Glomerular visceral epithelial cell (primary cell): Measurements from ENCODE around the gene BIK.
"Not testable (repeated sequence)": the region's sequence is repeated elsewhere in the genome, so short reads cannot be mapped to it uniquely, and the experiment has no call there.

Source experiments
- DNase-seq: peaks from one replicate; pipeline ENCODE4 v3.0.0-alpha.2; 2016; ENCODE audit errors: extremely low spot score

The BIK gene

GRCh38 chr22:43104950-43105349, 5.6 kb upstream of the BIK start:
- not testable (repeated sequence) for DNase-seq

DNA sequence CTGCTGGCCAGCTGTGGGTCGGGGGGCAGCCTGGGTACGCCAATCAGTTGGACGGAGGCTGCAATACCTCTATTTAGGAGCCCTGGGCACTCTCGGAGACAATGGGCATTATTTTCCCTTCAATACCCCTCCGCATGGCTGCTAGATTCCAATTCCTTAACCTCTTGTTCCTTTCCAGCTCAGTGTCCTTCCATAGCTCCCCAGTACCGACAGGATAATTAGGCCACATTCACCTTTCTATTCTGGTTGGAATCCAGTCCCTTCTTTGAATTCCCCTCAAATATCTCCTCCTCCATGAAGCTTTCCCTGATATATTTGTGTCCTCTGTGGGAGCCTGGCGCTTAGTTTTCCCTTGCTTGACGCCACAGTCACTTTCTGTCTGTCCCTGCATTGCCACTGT, 4.2 kb upstream of the BIK start:
- DNase-seq = no peak

GRCh38 chr22:43109511-43109910, 1.0 kb upstream of the BIK start:
- no peak for DNase-seq

DNA sequence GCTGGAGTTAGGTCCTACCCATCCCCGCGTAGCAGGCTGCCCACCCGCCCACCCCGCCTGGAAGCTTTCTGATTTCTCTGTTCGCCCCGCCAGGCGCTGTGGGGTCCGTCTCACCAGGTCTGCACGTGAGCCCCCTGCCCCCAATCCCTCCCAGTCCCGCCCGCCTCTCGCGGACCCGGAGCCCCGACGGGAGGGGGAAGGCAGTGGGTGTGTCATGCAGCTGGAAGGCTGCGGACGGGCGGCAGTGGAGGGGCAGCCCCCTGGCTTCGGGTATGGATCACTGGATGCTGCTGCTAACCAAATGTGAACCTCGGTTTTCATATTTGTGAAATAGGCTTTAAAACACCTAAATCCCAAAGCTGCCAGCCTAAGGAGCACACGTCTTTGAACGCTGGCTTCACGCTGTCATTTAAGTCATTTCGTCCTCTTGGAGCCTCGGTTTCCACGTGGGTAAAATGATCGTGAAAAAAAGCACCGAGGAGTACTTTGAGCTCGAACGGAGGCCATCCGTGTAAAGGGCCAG, 568 bp upstream of the BIK start:
- no peak for DNase-seq

DNA sequence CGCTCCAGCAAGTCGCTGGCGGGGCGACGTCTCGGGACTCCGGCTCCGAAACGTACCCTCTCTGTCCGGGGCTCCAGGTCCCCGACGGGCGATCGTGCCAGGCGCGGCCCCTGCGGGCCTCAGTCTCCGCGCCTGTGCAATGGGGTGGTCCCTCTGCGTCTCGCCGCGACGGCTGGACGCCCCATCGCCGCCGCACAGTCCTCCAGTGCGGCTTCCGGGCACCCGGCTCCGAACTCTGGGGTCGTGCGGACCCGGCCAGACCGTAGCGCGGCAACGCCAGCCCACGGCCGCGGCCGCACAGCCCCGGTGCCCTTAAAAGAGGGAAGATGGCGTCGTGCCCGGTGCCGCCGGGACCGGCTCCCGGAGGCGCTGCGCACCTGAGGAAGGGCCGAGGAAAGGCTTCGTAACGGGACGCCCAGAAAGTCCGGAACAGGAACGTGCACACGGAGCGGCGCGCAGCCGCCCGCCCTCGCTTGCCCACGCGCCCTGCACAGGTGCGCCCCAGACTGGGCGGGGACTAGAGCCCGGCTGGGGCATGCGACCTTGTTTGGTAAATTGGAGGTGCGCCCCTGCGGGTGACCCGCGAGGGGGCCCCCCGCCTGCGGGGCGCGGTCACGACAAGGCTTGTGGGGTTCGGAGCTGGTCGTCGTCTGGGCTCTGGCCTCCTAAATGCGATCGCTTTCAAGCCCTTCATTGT, 525 bp downstream of the BIK start:
- no peak for DNase-seq

DNA sequence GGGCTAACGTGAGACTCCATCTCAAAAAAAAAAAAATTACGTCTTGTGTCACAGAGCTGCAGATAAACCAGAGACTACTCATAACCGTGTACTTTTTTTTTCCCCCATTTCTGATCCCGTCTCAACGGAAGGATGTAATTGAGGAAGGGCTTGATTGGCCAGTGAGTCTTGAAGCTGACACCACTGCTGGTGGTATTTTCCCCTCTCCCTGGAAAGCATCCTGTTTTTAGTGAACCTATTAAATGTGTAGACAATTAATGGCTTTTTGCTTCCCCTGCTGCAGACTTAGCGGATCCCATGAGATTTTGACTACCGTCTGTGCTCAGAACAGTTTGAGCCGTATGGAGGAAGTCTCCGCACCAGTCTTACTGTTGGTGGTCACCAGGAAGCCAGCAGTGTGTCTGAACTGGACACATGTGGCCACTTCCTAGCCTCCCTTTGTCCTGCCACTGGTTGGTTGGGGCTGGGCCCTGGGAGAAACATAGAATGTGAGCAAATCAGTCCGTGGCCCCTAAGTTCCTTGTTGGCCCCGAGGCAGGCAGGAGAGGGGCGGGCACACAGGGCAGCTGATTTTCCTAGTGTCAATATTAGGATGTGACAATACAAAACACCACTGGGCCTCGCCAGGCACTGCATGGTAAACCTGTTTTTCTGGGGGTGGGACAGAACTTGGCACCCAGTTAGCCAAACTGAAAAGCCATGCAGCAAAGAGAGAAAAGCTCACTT, 3.1 kb downstream of the BIK start:
- DNase-seq = no peak

DNA sequence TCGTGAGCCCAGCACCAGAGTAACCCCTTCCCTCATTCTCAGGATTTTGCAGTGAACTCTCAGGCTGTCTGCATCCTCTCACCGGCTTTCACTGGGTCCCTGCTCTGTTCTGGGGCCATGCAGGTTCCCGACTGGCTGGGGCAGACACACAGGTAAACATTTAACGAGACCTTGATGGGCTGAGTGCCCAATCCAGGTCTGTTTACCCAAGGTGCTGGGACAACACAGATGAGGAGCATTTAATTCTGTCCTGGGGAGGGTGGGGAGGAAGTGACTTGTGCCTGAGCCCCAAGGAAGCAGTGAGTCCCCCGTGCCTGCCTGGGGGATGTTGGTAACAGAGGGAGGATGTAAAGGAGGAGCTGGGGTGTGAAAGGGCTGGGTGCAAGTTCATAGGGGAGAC, 4.4 kb downstream of the BIK start:
- no peak for DNase-seq

DNA sequence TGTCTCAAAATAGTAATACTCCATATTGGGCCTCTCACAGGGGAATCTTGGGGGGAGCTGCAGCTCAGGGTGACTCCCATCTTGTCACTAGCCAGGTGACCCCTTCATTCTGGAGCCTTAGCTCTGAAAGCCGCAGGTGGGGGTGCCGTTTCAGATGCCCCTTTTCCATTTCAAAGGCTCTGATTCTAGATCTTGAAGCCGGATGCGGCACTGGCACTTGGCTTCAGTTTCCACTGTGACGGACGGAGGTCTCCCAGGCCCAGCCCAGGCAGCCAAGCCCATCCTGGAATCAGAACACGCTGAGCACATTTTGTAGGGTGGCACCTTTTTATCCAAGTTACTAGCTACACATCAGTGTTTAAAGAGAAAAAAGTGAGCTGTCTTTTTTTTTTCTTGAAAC, 6.4 kb downstream of the BIK start:
- DNase-seq = no peak

DNA sequence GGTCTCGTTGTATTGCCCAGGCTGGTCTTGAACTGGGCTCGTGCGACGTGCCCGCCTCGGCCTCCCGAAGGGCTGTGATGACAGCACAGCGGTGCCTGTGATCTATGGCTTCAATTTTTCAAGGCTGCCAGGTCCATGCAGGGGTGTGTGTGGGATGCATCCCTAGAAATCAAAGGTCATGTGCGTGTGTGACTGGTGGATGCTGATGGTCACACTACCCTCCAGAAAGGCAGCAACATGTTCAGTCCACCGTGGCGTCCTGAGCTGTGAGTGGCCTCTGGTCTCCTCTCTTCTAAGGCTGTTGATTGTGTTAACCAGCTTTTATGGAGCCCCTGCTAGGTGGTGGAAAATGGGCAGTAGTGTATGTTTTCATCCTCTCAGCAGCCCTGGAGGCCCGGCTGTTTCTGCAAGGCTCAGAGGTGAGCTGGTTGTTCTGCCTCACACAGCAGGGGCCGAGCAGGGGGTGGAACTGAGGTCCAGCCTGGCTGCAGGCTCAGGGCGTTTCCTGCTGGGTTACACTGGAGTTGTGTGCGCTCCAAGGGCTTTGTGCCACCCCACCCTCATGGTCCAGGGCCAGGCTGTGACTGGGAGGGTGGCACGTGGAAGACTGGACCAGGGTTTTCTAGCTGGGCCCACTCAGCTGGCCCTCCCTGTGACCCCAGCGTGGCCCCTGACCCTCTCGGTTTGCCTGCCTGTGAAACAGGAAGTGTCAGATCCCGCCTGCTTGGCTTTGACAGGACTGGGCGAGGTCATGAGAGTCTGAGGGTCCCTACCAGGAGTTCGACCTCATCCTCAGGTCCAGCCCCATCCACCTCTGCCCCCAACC, 7.7 kb downstream of the BIK start:
- no peak for DNase-seq

DNA sequence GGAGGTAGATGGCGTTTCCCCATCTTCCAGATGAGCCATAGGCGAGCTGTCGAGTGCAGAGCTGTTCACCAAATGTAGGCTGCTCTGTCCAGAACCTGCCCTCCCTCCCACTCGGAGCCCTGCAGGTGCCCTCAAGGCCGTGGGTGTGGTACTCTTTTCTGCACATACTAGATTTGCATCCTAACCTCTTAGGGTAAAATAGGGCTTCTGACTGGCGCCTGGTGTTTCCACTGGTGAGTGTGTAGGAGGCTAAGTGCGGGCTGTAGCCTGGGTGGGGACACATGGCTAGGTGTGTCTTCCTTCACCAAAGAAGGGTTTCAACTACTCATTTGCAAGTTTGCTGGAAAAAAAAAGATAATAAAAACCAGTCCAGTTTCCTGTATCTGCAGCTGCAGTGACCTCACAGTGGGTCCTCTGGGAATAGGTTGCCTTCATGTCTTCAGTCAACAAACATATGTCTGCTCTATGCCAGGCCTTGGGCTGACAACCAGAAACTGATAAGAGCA, 8.5 kb downstream of the BIK start:
- DNase-seq = no peak

DNA sequence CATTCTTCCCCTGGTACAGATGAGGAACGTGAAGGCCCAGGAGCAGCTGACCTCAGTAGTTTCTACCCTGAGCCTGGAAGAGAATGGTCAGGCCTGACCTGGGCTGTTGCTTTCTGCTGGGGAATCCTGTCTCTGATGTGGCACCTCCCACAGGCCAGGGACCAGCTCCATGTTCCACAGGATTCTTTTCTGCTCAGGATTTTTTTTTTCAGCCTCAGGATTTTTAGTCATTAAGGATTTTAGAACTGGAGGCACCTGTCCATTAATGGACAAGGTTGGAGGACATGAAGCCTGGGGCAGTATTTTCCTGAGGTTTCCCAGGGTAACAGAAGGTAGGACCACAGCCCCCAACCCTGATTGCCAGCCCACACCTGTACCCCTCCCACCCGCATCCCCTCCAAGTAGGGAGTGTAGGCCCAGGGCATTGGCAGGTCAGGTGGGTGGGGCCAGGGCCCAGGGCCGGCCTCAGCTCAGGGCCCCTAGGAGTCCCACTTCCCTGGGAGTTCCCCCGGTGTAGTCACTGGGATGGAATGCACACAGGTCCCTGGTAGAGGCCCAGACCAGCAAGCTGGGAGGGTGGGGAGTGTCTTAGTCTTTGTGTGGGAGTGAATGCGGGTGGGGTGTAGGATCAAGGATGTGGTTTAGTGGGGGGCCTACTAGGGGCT, 16.1 kb downstream of the BIK start:
- peak; percentile 87 for DNase-seq

DNA sequence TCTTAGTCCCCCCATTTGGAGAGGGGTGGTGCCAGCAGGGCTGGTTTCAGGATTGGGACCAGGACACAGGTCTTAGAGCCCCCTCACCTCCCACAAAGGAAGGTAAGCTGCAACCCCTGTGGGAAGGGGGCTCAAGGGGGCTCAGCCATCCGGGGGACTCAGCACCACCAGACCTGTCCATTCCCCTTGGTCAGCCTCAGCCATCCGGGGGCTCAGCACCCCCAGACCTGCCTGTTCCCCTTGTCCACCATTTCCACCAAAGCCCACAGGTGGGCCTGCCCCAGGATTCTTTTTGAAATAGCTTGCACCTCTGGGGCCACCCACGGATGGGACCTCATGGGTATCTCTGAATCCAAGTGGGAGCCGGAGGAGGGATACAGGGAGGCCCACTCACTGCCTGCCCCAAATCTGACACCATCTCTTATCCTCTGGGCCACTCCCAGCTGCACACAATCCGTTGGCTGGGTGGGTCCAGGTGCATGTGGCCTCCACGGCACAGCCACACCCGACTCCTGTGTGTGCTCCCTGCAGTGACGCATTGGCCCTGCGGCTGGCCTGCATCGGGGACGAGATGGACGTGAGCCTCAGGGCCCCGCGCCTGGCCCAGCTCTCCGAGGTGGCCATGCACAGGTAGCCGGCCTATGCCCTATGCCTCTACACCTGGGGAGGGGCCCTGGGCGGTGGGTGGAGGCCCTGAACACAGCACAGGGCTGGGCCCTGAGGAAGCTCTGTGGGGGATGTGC, 16.8 kb downstream of the BIK start:
- no peak for DNase-seq

GRCh38 chr22:43128116-43128515, 17.6 kb downstream of the BIK start:
- no peak for DNase-seq

DNA sequence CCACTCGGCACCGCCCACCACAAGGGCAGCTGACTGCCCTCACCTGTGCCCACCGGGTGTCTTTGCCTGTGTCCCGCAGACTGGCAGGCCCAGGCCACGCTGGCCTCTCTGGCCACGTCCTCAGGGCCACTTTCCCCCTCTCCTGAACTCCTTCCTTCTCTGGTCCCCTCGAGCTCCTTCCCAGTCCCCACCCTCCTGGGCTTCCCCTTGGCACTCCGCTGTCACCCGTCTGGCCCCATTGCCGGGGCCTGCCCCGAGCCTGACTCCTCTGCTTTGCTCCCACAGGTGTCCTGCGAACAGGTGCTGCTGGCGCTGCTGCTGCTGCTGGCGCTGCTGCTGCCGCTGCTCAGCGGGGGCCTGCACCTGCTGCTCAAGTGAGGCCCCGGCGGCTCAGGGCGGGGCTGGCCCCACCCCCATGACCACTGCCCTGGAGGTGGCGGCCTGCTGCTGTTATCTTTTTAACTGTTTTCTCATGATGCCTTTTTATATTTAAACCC, 18.4 kb downstream of the BIK start:
- DNase-seq = no peak

- no peak for DNase-seq
These were observed 19.2 kb downstream of the BIK start for GRCh38 chr22:43129426-43130425.

DNA sequence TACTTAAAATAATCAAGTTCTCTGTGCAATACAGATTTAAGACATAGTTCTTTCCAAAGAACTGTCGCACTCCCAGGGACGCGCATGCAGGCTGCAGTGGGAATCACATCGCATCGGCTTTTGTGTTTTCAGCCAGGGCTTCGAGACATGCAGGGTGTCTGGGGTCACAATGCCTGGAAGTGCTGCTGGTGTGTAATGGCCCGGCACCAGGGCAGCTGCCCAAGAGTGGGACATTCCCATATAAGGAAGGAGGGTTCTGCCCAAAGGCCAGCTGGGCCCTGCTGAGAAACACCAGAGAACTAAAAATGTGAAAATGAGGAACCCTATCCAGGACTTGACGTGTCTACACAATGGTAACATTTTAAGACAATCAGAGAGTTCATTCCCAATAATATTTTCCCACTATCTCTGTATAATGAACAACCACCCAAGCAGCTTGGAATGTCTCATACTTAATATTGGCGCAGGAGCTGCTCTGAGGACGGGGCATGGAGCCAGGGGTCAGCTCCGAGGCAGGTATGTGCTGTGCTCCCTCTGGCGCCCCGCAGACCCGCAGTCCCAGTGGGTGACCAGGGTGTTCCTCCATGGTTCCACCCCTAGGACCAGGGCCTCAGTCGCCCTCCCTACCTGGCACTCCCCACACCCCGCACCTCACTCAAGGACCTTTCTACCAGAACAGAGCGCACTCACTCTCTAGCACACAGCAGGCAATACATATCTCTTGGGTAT, 21.4 kb downstream of the BIK start:
- no peak for DNase-seq

DNA sequence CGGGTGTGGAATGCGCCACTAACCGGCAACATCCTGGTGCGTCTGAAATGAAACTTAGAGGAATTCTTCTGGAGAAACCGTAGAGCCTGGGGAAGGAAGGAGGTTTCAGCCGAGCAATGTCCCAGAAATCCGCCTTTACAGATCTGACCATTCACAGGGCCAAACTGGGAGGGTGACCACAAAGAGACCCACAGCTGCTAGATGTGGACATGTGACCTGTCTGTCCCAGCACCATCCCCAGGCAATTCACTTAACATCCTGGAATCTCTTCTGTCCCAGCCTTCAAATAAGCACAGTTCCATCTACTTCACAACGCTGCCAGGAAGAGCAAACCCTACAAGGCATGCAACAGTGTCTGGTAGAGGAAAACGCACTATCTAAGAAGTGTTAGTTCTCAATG, 22.9 kb downstream of the BIK start:
- DNase-seq = no peak

DNA sequence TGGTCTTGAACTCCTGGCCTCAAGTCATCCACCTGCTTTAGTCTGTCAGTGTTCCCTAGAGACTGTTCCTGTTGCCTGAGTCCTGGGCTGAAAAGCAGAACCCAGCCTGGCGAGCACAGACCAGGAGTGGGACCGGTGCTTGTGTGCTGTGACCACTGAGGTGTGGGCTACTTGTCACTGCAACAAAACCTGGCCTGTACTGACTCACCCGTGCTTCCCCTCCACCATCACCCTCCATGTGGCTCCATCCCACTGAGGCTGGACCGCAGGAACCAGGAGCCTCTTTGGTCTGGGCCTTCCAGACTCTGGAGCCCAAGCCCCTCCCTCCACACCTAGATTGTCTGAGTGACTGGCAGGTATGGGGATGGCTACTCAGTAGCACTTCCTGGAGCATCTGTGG, 24.0 kb downstream of the BIK start:
- DNase-seq = no peak

DNA sequence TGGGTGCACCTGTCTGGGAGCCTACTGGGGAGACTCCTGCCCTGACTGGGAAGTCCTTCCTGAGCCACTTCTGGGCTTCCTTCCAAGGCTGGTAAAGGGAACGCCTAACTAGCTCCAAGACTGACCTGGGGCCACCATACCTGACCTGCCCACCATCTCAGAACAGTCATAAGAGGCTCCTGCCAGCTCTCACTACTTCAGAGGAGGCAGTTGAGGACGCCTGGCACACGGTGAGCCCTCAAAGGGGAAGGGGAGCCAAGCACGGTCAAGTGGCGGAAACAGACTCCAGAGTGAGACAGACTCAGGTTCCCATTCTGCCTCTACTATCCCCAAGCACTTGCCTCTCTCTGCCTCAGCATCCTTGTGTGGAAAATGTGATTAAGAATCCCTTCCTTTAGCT, 25.0 kb downstream of the BIK start:
- no peak for DNase-seq
